ENCODE results near the gene DPCD. TPM values are rescaled to one million over a fixed set of nuclear protein-coding genes. Genes with fewer than 3 reads are reported as not detected.

Gene DPCD
- total RNA-seq, 2 donors from 2014 or later = 33.3 to 52.0 TPM

DNA sequence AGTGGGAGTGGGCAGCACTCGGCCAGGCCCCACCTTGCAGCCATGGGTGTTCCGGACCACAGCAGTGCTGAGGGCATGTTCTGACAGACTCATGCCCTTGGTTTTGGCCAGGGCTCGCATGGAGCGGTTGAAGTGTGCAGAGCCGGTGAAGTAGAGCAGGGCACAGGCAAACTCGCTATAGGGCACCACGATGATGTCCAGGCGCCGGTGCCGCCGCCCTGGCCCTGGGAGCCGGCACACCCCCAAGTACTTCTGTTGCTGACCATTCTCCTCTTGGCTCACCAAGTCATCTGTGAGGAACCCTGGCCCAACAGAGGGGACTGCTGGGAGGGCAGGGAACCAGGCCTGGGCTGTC lies 8.6 kb upstream of the DPCD start:
- Histone ChIP-seq H3K9me3 (ENCODE audit: control insufficient read depth, low read length) (peaks cover 9% of the 10 kb centered on the region), H3K4me3 (ENCODE audit: low read length) (no peak overlapping the region), H3K27ac (ENCODE audit: low read depth, low read length) (no peak overlapping the region), H3K9ac (ENCODE audit: extremely low read depth, low read length, poor library complexity, severe bottlenecking) (no peak overlapping the region), H3K4me1 (ENCODE audit: control insufficient read depth, insufficient read depth, low read length) (peaks cover 3% of the 10 kb centered on the region), H3K27me3 (ENCODE audit: control insufficient read depth, insufficient read depth, low read length, poor library complexity, severe bottlenecking) (no peaks in the 10 kb centered on the region), H3K36me3 (ENCODE audit: control insufficient read depth, insufficient read depth, low read length) (peaks cover 47% of the 10 kb centered on the region)
- Mint-ChIP-seq H3K4me3 (no peak overlapping the region), H3K36me3 (ENCODE audit: low read depth) (peaks cover 66% of the 10 kb centered on the region), H3K27me3 (ENCODE audit: insufficient read depth) (no peaks in the 10 kb centered on the region), H3K27ac (no peak overlapping the region), H3K4me1 (peaks cover 13% of the 10 kb centered on the region), H3K9me3 (peaks cover 8% of the 10 kb centered on the region)
- 97 to 98% methylated on average over 7 to 12 of the region's 12 CpGs for WGBS, 2 experiments (ENCODE audit: insufficient coverage in 1 of 2, insufficient read length in 1 of 2)
- TF ChIP-seq, protein P1, sequence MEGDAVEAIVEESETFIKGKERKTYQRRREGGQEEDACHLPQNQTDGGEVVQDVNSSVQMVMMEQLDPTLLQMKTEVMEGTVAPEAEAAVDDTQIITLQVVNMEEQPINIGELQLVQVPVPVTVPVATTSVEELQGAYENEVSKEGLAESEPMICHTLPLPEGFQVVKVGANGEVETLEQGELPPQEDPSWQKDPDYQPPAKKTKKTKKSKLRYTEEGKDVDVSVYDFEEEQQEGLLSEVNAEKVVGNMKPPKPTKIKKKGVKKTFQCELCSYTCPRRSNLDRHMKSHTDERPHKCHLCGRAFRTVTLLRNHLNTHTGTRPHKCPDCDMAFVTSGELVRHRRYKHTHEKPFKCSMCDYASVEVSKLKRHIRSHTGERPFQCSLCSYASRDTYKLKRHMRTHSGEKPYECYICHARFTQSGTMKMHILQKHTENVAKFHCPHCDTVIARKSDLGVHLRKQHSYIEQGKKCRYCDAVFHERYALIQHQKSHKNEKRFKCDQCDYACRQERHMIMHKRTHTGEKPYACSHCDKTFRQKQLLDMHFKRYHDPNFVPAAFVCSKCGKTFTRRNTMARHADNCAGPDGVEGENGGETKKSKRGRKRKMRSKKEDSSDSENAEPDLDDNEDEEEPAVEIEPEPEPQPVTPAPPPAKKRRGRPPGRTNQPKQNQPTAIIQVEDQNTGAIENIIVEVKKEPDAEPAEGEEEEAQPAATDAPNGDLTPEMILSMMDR (conservative IDR thresholded peaks at IDR 0.05) = no peak
- DNase-seq = no peak

- H3K4me3 ChIP-seq (ENCODE audit: low read length) = no peak overlapping the region
- Mint-ChIP-seq H3K4me1 (peaks cover 11% of the 10 kb centered on the region), H3K36me3 (ENCODE audit: low read depth) (peaks cover 74% of the 10 kb centered on the region), H3K4me3 (no peak overlapping the region), H3K27ac (no peak overlapping the region), H3K9me3 (peaks cover 8% of the 10 kb centered on the region), H3K27me3 (ENCODE audit: insufficient read depth) (no peaks in the 10 kb centered on the region)
- TF ChIP-seq, protein P1 (conservative IDR thresholded peaks at IDR 0.05) = no peak
- H3K9me3 ChIP-seq (ENCODE audit: control insufficient read depth, low read length) = peaks cover 9% of the 10 kb centered on the region
- H3K27ac ChIP-seq (ENCODE audit: low read depth, low read length) = no peak overlapping the region
- WGBS, 2 experiments (ENCODE audit: insufficient coverage in 1 of 2, insufficient read length in 1 of 2) = 77 to 84% methylated on average over 6 to 10 of the region's 10 CpGs
- H3K9ac ChIP-seq (ENCODE audit: extremely low read depth, low read length, poor library complexity, severe bottlenecking) = no peak overlapping the region
- DNase-seq = peak; percentile 67
- peaks cover 58% of the 10 kb centered on the region for H3K36me3 ChIP-seq (ENCODE audit: control insufficient read depth, insufficient read depth, low read length)
- no peaks in the 10 kb centered on the region for H3K27me3 ChIP-seq (ENCODE audit: control insufficient read depth, insufficient read depth, low read length, poor library complexity, severe bottlenecking)
- H3K4me1 ChIP-seq (ENCODE audit: control insufficient read depth, insufficient read depth, low read length) = peaks cover 2% of the 10 kb centered on the region
Measured at GRCh38 chr10:101580486-101581399, 7.4 kb upstream of the DPCD start.

- Histone ChIP-seq H3K27me3 (ENCODE audit: control insufficient read depth, insufficient read depth, low read length, poor library complexity, severe bottlenecking) (no peaks in the 10 kb centered on the region), H3K4me1 (ENCODE audit: control insufficient read depth, insufficient read depth, low read length) (no peaks in the 10 kb centered on the region), H3K27ac (ENCODE audit: low read depth, low read length) (no peak overlapping the region), H3K9ac (ENCODE audit: extremely low read depth, low read length, poor library complexity, severe bottlenecking) (no peak overlapping the region), H3K36me3 (ENCODE audit: control insufficient read depth, insufficient read depth, low read length) (peaks cover 50% of the 10 kb centered on the region), H3K9me3 (ENCODE audit: control insufficient read depth, low read length) (no peaks in the 10 kb centered on the region), H3K4me3 (ENCODE audit: low read length) (peak overlapping the region; percentile 90)
- no peak for DNase-seq
- 96 to 98% methylated on average over 9 of the region's 9 CpGs for WGBS, 2 experiments (ENCODE audit: insufficient coverage in 1 of 2, insufficient read length in 1 of 2)
- Mint-ChIP-seq H3K27me3 (ENCODE audit: insufficient read depth) (no peaks in the 10 kb centered on the region), H3K4me1 (peaks cover 21% of the 10 kb centered on the region), H3K27ac (no peak overlapping the region), H3K36me3 (ENCODE audit: low read depth) (peaks cover 39% of the 10 kb centered on the region), H3K4me3 (peak overlapping the region; percentile 92), H3K9me3 (no peaks in the 10 kb centered on the region)
- TF ChIP-seq, protein P1 (conservative IDR thresholded peaks at IDR 0.05) = no peak
Measured at GRCh38 chr10:101585841-101586240, 2.3 kb upstream of the DPCD start.

Measured in endodermal cell (in vitro differentiated cells).